Activated effector memory CD4-positive, alpha-beta T cell treated with anti-CD3 and anti-CD28 coated beads, Interleukin-2, amount 50 U/mL, for 16 hours (primary cell): ENCODE results near the gene CPHXL.

Experiments used
- DNase-seq: peaks from one replicate; pipeline ENCODE4 v3.0.0-alpha.2; 2020

CPHXL gene

GRCh38 chr16:75697571-75697970 lies 28.7 kb downstream of the CPHXL start:
- DNase-seq, result no peak

GRCh38 chr16:75695708-75696107 lies 30.6 kb downstream of the CPHXL start:
- no peak for DNase-seq

GRCh38 chr16:75687361-75687760 lies 38.9 kb downstream of the CPHXL start:
- no peak for DNase-seq

- DNase-seq, result no peak
Measured at GRCh38 chr16:75682308-75682707, 44.0 kb downstream of the CPHXL start.

GRCh38 chr16:75679366-75679765 lies 46.9 kb downstream of the CPHXL start:
- no peak for DNase-seq

- DNase-seq, result no peak
Measured at GRCh38 chr16:75676909-75677308, 49.4 kb downstream of the CPHXL start, which contains the start of gene CPHXL2. CPHXL2 (minus strand) TSS chr16:75677009; CDS start chr16:75676999, 10 bp downstream.

GRCh38 chr16:75667503-75667902 lies 58.8 kb downstream of the CPHXL start:
- no peak for DNase-seq
